A673 (cell line): ENCODE results near the gene GUCY2F. TPM values are rescaled to one million over a fixed set of nuclear protein-coding genes. Genes with fewer than 3 reads are reported as not detected.

Source experiments
- BruUV-seq: library from RNA; stranded (reverse); fragments of 400-500 nt; replicated peaks from 2 replicates; lab custom pipeline; 2021; lab: Mats Ljungman, UMichigan
- CTCF ChIA-PET: fragments of 300-600 bp; sonication (Branson Sonifier 250); formaldehyde crosslinking; loops from one replicate; lab custom pipeline; 2022; ENCODE audit warnings: antibody characterized with exemption; lab: Charles Lee
- POLR2A ChIA-PET: fragments of 300-600 bp; sonication (Branson Sonifier 250); formaldehyde crosslinking; loops from one replicate; lab custom pipeline; 2022; ENCODE audit warnings: antibody characterized with exemption; ENCODE audit not compliant: low non-redundant PET; lab: Charles Lee
- DNase-seq: peaks from one replicate; pipeline ENCODE4 v3.0.0-alpha.2; 2015; ENCODE audit warnings: low spot score
- H3K27ac ChIP-seq: fragments of 200-600 bp; sonication (generic); 2 replicates; pipeline ENCODE4 v1.5.1; 2016; ENCODE audit warnings: mixed run types, low read depth, mild to moderate bottlenecking, mixed read lengths, antibody characterized with exemption, low read length; ENCODE audit not compliant: poor library complexity, severe bottlenecking
- H3K27me3 ChIP-seq: fragments of 200-600 bp; sonication (generic); replicated peaks from 2 replicates; pipeline ENCODE4 v1.6.1; 2017; ENCODE audit warnings: mixed run types, low read depth, mild to moderate bottlenecking, mixed read lengths, antibody characterized with exemption, low read length; ENCODE audit not compliant: insufficient read depth, poor library complexity
- H3K36me3 ChIP-seq: fragments of 200-600 bp; sonication (generic); 2 replicates; pipeline ENCODE4 v1.6.1; 2016; ENCODE audit warnings: mixed run types, mild to moderate bottlenecking, mixed read lengths, antibody characterized with exemption, low read length; ENCODE audit not compliant: insufficient read depth, poor library complexity, severe bottlenecking
- H3K4me1 ChIP-seq: fragments of 200-600 bp; sonication (generic); 2 replicates; pipeline ENCODE4 v1.6.1; 2017; ENCODE audit warnings: mixed run types, mild to moderate bottlenecking, mixed read lengths, antibody characterized with exemption, low read length; ENCODE audit not compliant: insufficient read depth, poor library complexity, severe bottlenecking
- H3K4me3 ChIP-seq: fragments of 200-600 bp; sonication (generic); 2 replicates; pipeline ENCODE4 v1.5.1; 2016; ENCODE audit warnings: low read depth, mixed run types, mild to moderate bottlenecking, mixed read lengths, low read length; ENCODE audit not compliant: poor library complexity, severe bottlenecking
- H3K9me3 ChIP-seq: fragments of 200-600 bp; sonication (generic); 2 replicates; pipeline ENCODE4 v1.6.1; 2016; ENCODE audit warnings: mixed run types, low read depth, mild to moderate bottlenecking, mixed read lengths, antibody characterized with exemption, low read length; ENCODE audit not compliant: poor library complexity, severe bottlenecking
- CTCF ChIP-seq: fragments of 300-800, 200-600 bp; sonication (generic); conservative IDR thresholded peaks from 2 replicates; pipeline ENCODE4 v1.5.1; 2017; ENCODE audit warnings: low read depth, mild to moderate bottlenecking, antibody characterized with exemption, low read length, moderate library complexity, mixed read lengths
- EZH2 ChIP-seq: fragments of 200-600 bp; sonication (generic); IDR thresholded peaks from 2 replicates; pipeline ENCODE4 v1.6.1; 2017; ENCODE audit warnings: borderline replicate concordance, low read depth, mild to moderate bottlenecking, mixed read lengths, antibody characterized with exemption, low read length; ENCODE audit not compliant: poor library complexity, severe bottlenecking
- intact Hi-C: fragments of 100-400 bp; cut with micrococcal nuclease; formaldehyde crosslinking; loops from one replicate; pipeline ENCODE4 v1.10.0; 2022; ENCODE audit not compliant: unreplicated experiment
- total RNA-seq: library from RNA; stranded (reverse); gene quantifications from 2 replicates; pipeline ENCODE4 v1.2.3, GENCODE V29; 2021

GUCY2F gene
- total RNA-seq, 1 experiment from 2014 or later = 0.26 TPM

GRCh38 chrX:109403922-109404321 is 78.0 kb downstream of the GUCY2F start:
- H3K27me3 ChIP-seq = peaks cover 3% of the 10 kb centered on the region
- no peak overlapping the region for H3K4me3 ChIP-seq
- DNase-seq = no peak
- no TSS peak for BruUV-seq
- H3K4me1 ChIP-seq = no peaks in the 10 kb centered on the region
- no peaks in the 10 kb centered on the region for H3K36me3 ChIP-seq
- POLR2A ChIA-PET = no interaction called here
- H3K9me3 ChIP-seq = no peaks in the 10 kb centered on the region
- no peak overlapping the region for H3K27ac ChIP-seq
- TF ChIP-seq CTCF = no peak
- no peak for TF ChIP-seq EZH2
- intact Hi-C loops = no loop called here
- CTCF ChIA-PET = no interaction called here

GRCh38 chrX:109399831-109400230 is 82.1 kb downstream of the GUCY2F start:
- Histone ChIP-seq H3K27me3 (peaks cover 3% of the 10 kb centered on the region), H3K4me3 (no peak overlapping the region), H3K36me3 (no peaks in the 10 kb centered on the region), H3K4me1 (no peaks in the 10 kb centered on the region), H3K27ac (no peak overlapping the region), H3K9me3 (no peaks in the 10 kb centered on the region)
- DNase-seq = no peak
- TF ChIP-seq EZH2 (no peak), CTCF (no peak)
- intact Hi-C loops = no loop called here
- no TSS peak for BruUV-seq
- ChIA-PET CTCF (no interaction called here), POLR2A (no interaction called here)

- ChIA-PET CTCF (no interaction called here), POLR2A (no interaction called here)
- no peaks in the 10 kb centered on the region for H3K9me3 ChIP-seq
- intact Hi-C loops = no loop called here
- no TSS peak for BruUV-seq
- H3K27ac ChIP-seq = no peak overlapping the region
- H3K36me3 ChIP-seq = no peaks in the 10 kb centered on the region
- H3K4me3 ChIP-seq = no peak overlapping the region
- TF ChIP-seq EZH2 (no peak), CTCF (no peak)
- peak; percentile 21 for DNase-seq
- H3K4me1 ChIP-seq = no peaks in the 10 kb centered on the region
- H3K27me3 ChIP-seq = peaks cover 3% of the 10 kb centered on the region
Observed at GRCh38 chrX:109398833-109399232, 83.1 kb downstream of the GUCY2F start.
